Gastroesophageal sphincter (tissue), 3 donors: ENCODE measurements around the gene TEAD2.

Experiments
- EP300 ChIP-seq: sonication (generic); formaldehyde crosslinking; IDR thresholded peaks from one replicate; pipeline ENCODE4 v1.6.1; 2017; ENCODE audit warnings: antibody characterized with exemption, mild to moderate bottlenecking
- TF ChIP-seq, protein P1 (sequence below), 4 experiments: fragments of 200-600 bp in 2 of 4; fragments of 450-650 bp in 2 of 4; sonication (generic) in 1 of 4; IDR thresholded peaks; one replicate each; pipeline ENCODE4 v1.5.1; 2017 to 2019; ENCODE audit warnings: antibody characterized with exemption in 4 of 4, mild to moderate bottlenecking in 2 of 4, moderate library complexity in 2 of 4

- TF ChIP-seq, protein P1, sequence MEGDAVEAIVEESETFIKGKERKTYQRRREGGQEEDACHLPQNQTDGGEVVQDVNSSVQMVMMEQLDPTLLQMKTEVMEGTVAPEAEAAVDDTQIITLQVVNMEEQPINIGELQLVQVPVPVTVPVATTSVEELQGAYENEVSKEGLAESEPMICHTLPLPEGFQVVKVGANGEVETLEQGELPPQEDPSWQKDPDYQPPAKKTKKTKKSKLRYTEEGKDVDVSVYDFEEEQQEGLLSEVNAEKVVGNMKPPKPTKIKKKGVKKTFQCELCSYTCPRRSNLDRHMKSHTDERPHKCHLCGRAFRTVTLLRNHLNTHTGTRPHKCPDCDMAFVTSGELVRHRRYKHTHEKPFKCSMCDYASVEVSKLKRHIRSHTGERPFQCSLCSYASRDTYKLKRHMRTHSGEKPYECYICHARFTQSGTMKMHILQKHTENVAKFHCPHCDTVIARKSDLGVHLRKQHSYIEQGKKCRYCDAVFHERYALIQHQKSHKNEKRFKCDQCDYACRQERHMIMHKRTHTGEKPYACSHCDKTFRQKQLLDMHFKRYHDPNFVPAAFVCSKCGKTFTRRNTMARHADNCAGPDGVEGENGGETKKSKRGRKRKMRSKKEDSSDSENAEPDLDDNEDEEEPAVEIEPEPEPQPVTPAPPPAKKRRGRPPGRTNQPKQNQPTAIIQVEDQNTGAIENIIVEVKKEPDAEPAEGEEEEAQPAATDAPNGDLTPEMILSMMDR (IDR thresholded peaks at IDR 0.05), result no peak
- no peak for TF ChIP-seq EP300
Measured at GRCh38 chr19:49356382-49356781, 5.8 kb downstream of the TEAD2 start.
